K562 (cell line): ENCODE results near the gene FRMD4A. TPM values are rescaled to one million over a fixed set of nuclear protein-coding genes. Genes with fewer than 3 reads are reported as not detected.

Source experiments
- ATAC-seq: fragments of 200-7000 bp; cut with Tn5 transposase; 3 replicates; pipeline ENCODE4 v1.9.1; 2020; ENCODE audit warnings: moderate library complexity
- BruUV-seq: library from RNA; stranded (reverse); fragments of 400-500 nt; replicated peaks from 2 replicates; lab custom pipeline; 2021; lab: Mats Ljungman, UMichigan
- CTCF ChIA-PET: fragments of 300-600 bp; formaldehyde crosslinking; extraction: SDS; loops from one replicate; lab custom pipeline; 2021; ENCODE audit warnings: low intra/inter-chr PET ratio; lab: Yijun Ruan, JAX
- POLR2A ChIA-PET: fragments of 300-600, 350-650 bp; sonication (Branson Sonifier 250); formaldehyde crosslinking; extraction: SDS; loops from one replicate; lab custom pipeline; 2021; ENCODE audit warnings: antibody characterized with exemption, inconsistent platforms; lab: Yijun Ruan, JAX
- DNase-seq, 4 experiments: peaks; one replicate each; pipeline versions ENCODE4 v3.0.0 to v3.0.0-alpha.2; 2011 to 2018; ENCODE audit warnings: low spot score in 3 of 4, mixed read lengths in 3 of 4; ENCODE audit errors: extremely low read depth in 1 of 4
- FAIRE-seq: peaks from 2 replicates; lab custom pipeline; 2011; peaks lifted over from hg19 to GRCh38; lab: Jason Lieb, UNC
- H2AFZ ChIP-seq: 2 replicates; pipeline ENCODE4 v1.6.0; 2011; ENCODE audit warnings: low read depth, low read length, control low read depth, inconsistent platforms
- H3K27ac ChIP-seq: fragments of 200-600 bp; 3 replicates; pipeline ENCODE4 v1.8.0; 2011; ENCODE audit warnings: low read depth, mild to moderate bottlenecking, control low read depth, inconsistent platforms, low read length, moderate library complexity, mixed read lengths; ENCODE audit errors: extremely low read depth
- H3K27me3 ChIP-seq, 2 experiments: fragments of 300-600 bp in 1 of 2; 2 replicates in 1 of 2; 3 replicates in 1 of 2; pipeline versions ENCODE4 v1.6.0 to v1.8.0; 2011; ENCODE audit warnings: inconsistent platforms in 2 of 2, low read length in 2 of 2, mild to moderate bottlenecking in 1 of 2, mixed read lengths in 1 of 2, moderate library complexity in 1 of 2; ENCODE audit not compliant: control insufficient read depth in 2 of 2, insufficient read depth in 2 of 2
- H3K36me3 ChIP-seq: fragments of 300-600 bp; 3 replicates; pipeline ENCODE4 v1.8.0; 2011; ENCODE audit warnings: mild to moderate bottlenecking, low read length, inconsistent platforms; ENCODE audit not compliant: control insufficient read depth, insufficient read depth
- H3K4me1 ChIP-seq, 2 experiments: fragments of 200-600 bp in 1 of 2; replicated peaks in 1 of 2; 2 replicates in 1 of 2; 3 replicates in 1 of 2; pipeline versions ENCODE4 v1.5.1 to v1.8.0; 2011; ENCODE audit warnings: inconsistent platforms in 2 of 2, low read length in 2 of 2, mild to moderate bottlenecking in 1 of 2, mixed read lengths in 1 of 2, moderate library complexity in 1 of 2; ENCODE audit not compliant: control insufficient read depth in 2 of 2, insufficient read depth in 2 of 2
- H3K4me2 ChIP-seq: 2 replicates; pipeline ENCODE4 v1.6.1; 2011; ENCODE audit warnings: low read length, control low read depth, inconsistent platforms, mixed read lengths; ENCODE audit not compliant: insufficient read depth
- H3K4me3 ChIP-seq: fragments of 200-600 bp; sonication (generic), shearing (Covaris generic); 2 replicates; pipeline ENCODE4 v1.5.1; 2016; ENCODE audit warnings: control low read depth, inconsistent platforms
- H3K79me2 ChIP-seq: fragments of 200-600 bp; 3 replicates; pipeline ENCODE4 v1.8.0; 2011; ENCODE audit warnings: low read length, inconsistent platforms; ENCODE audit not compliant: control insufficient read depth, insufficient read depth
- H3K9ac ChIP-seq, 2 experiments: 2 replicates each; pipeline versions ENCODE4 v1.6.0 to v1.6.1; 2011; ENCODE audit warnings: low read depth in 2 of 2, low read length in 2 of 2, control low read depth in 1 of 2, inconsistent platforms in 1 of 2, mild to moderate bottlenecking in 1 of 2, mixed read lengths in 1 of 2; ENCODE audit not compliant: insufficient read depth in 1 of 2
- H3K9me1 ChIP-seq: one replicate; pipeline ENCODE4 v1.6.0; 2011; ENCODE audit warnings: inconsistent platforms, mild to moderate bottlenecking, low read length, moderate library complexity; ENCODE audit not compliant: control insufficient read depth, insufficient read depth
- H3K9me3 ChIP-seq: replicated peaks from 2 replicates; pipeline ENCODE4 v1.5.1; 2011; ENCODE audit warnings: low read depth, low read length, inconsistent platforms; ENCODE audit not compliant: control insufficient read depth, insufficient read depth
- H4K20me1 ChIP-seq: replicated peaks from 2 replicates; pipeline ENCODE4 v1.6.1; 2011; ENCODE audit warnings: low read length, inconsistent platforms, mixed read lengths; ENCODE audit not compliant: control insufficient read depth, insufficient read depth
- BCOR ChIP-seq: fragments of 450-650 bp; IDR thresholded peaks from 2 replicates; pipeline ENCODE4 v1.6.1; 2016
- CBX2 ChIP-seq: fragments of 200-600 bp; sonication (generic); IDR thresholded peaks from one replicate; pipeline ENCODE4 v1.6.1; 2012; ENCODE audit warnings: mild to moderate bottlenecking, low read length, inconsistent platforms; ENCODE audit not compliant: insufficient read depth, poor library complexity, severe bottlenecking
- CTBP1 ChIP-seq: fragments of 450-650 bp; IDR thresholded peaks from 2 replicates; pipeline ENCODE4 v1.6.1; 2016; ENCODE audit warnings: borderline replicate concordance
- E2F3 ChIP-seq: fragments of 250-450 bp; sonication (Bioruptor Pico); IDR thresholded peaks from 2 replicates; pipeline ENCODE4 v1.4.0; 2020; ENCODE audit warnings: mild to moderate bottlenecking
- HDAC3 ChIP-seq: fragments of 450-650 bp; IDR thresholded peaks from 2 replicates; pipeline ENCODE4 v1.6.1; 2018; ENCODE audit warnings: borderline replicate concordance, mild to moderate bottlenecking, moderate library complexity; ENCODE audit not compliant: partially characterized antibody
- HIVEP1 ChIP-seq: fragments of 250-450 bp; sonication (Bioruptor Pico); IDR thresholded peaks from 2 replicates; pipeline ENCODE4 v1.4.0; 2020; ENCODE audit warnings: mild to moderate bottlenecking
- HOXB6 ChIP-seq: fragments of 250-450 bp; sonication (Bioruptor Pico); IDR thresholded peaks from 2 replicates; pipeline ENCODE4 v1.5.1; 2022; ENCODE audit warnings: mild to moderate bottlenecking, borderline replicate concordance
- KAT7 ChIP-seq: sonication (generic); formaldehyde crosslinking; IDR thresholded peaks from 2 replicates; pipeline ENCODE4 v1.8.0; 2022; ENCODE audit warnings: missing genetic modification reagents, mild to moderate bottlenecking, borderline replicate concordance
- KDM1A ChIP-seq, 2 experiments: fragments of 450-650 bp; IDR thresholded peaks; 2 replicates each; pipeline ENCODE4 v1.6.1; 2016; ENCODE audit warnings: mild to moderate bottlenecking in 2 of 2
- MYBL2 ChIP-seq, 2 experiments: fragments of 450-650 bp in 1 of 2; sonication (generic) in 1 of 2; formaldehyde crosslinking in 1 of 2; IDR thresholded peaks; 2 replicates each; pipeline versions ENCODE4 v1.6.1 to v1.8.1; 2017 to 2022; ENCODE audit warnings: borderline replicate concordance in 1 of 2, inconsistent platforms in 1 of 2, low read depth in 1 of 2, mild to moderate bottlenecking in 1 of 2, missing genetic modification reagents in 1 of 2, moderate library complexity in 1 of 2
- NR3C1 ChIP-seq: sonication (generic); formaldehyde crosslinking; IDR thresholded peaks from 2 replicates; pipeline ENCODE4 v1.8.1; 2022; ENCODE audit warnings: missing genetic modification reagents
- OTX1 ChIP-seq: fragments of 450-650 bp; formaldehyde crosslinking; IDR thresholded peaks from 2 replicates; pipeline ENCODE4 v1.4.0; 2022; ENCODE audit warnings: mild to moderate bottlenecking
- PHB ChIP-seq: fragments of 250-450 bp; sonication (Bioruptor Pico); IDR thresholded peaks from 2 replicates; pipeline ENCODE4 v1.5.0; 2021
- PHB2 ChIP-seq: fragments of 450-650 bp; IDR thresholded peaks from 2 replicates; pipeline ENCODE4 v1.6.1; 2017; ENCODE audit warnings: low read depth
- PHTF2 ChIP-seq: fragments of 250-450 bp; sonication (Bioruptor Pico); IDR thresholded peaks from 2 replicates; pipeline ENCODE4 v1.5.0; 2021; ENCODE audit warnings: mild to moderate bottlenecking
- PTBP1 ChIP-seq: fragments of 200-400 bp; formaldehyde crosslinking; IDR thresholded peaks from 2 replicates; pipeline ENCODE4 v1.6.1; 2017; ENCODE audit warnings: low read depth, low read length
- RBM25 ChIP-seq: fragments of 200-400 bp; formaldehyde crosslinking; IDR thresholded peaks from 2 replicates; pipeline ENCODE4 v1.6.1; 2018; ENCODE audit warnings: low read length, low read depth, moderate library complexity; ENCODE audit not compliant: severe bottlenecking
- SMAD3 ChIP-seq: fragments of 450-650 bp; formaldehyde crosslinking; conservative IDR thresholded peaks from 2 replicates; pipeline ENCODE4 v1.4.0; 2020; ENCODE audit warnings: mild to moderate bottlenecking
- TEAD4 ChIP-seq, 2 experiments: sonication (generic) in 1 of 2; formaldehyde crosslinking in 1 of 2; IDR thresholded peaks; 2 replicates each; pipeline versions ENCODE4 v1.6.1 to v1.8.0; 2012 to 2022; ENCODE audit warnings: borderline replicate concordance in 1 of 2, inconsistent platforms in 1 of 2, low read length in 1 of 2, mild to moderate bottlenecking in 1 of 2, missing genetic modification reagents in 1 of 2
- ZBTB34 ChIP-seq: fragments of 250-450 bp; sonication (Bioruptor Pico); IDR thresholded peaks from 2 replicates; pipeline ENCODE4 v1.8.0; 2021; ENCODE audit warnings: mild to moderate bottlenecking, moderate library complexity
- ZFP36 ChIP-seq: fragments of 150-350 bp; IDR thresholded peaks from 2 replicates; pipeline ENCODE4 v1.6.1; 2018; ENCODE audit warnings: low read length, low read depth; ENCODE audit not compliant: partially characterized antibody
- ZNF395 ChIP-seq: fragments of 200-800 bp; sonication (Bioruptor generic); IDR thresholded peaks from 2 replicates; pipeline ENCODE4 v1.6.1; 2017; ENCODE audit warnings: missing genetic modification characterization, missing compliant biosample characterization
- ZNF436 ChIP-seq: fragments of 250-450, 450-650 bp; sonication (Bioruptor Pico); formaldehyde crosslinking; IDR thresholded peaks from 2 replicates; pipeline ENCODE4 v1.7.0; 2020; ENCODE audit warnings: mild to moderate bottlenecking
- WGBS: fragments of 100-300 bp; shearing (Covaris generic); methylation state at CpG from one replicate; pipeline ENCODE4 v1.1.6; 2016; ENCODE audit warnings: low coverage, mixed read lengths; ENCODE audit not compliant: insufficient coverage; ENCODE audit errors: missing lambda C conversion rate; 5-methylcytosine and 5-hydroxymethylcytosine counted together
- in situ Hi-C: fragments of 300-500 bp; cut with MboI; formaldehyde crosslinking; loops from 4 replicates; pipeline ENCODE4 v1.15.0; 2018; ENCODE audit warnings: inconsistent platforms, mixed read lengths
- intact Hi-C: fragments of 100-400 bp; cut with micrococcal nuclease; formaldehyde crosslinking; loops from 2 replicates; pipeline ENCODE4 v1.14.2; 2022
- polyA plus RNA-seq, 8 experiments: library from polyadenylated mRNA; depleted of rRNA in 4 of 8; stranded (reverse) in 5 of 8; unstranded in 3 of 8; fragments of >200 nt; fragmentation: Nextera tagmentation in 2 of 8; fragmentation: Illumina TruSeq in 1 of 8; extraction: Ambion mirVana in 2 of 8; extraction: Trizol in 1 of 8; gene quantifications; 2 replicates each; pipeline versions ENCODE4 v1.2.1 to v1.2.3, GENCODE V29; 2011 to 2014; ENCODE audit warnings: inconsistent platforms in 1 of 8, missing spikeins in 1 of 8
- total RNA-seq, 7 experiments: library from RNA; depleted of rRNA in 6 of 7; stranded (reverse); fragments of >200 nt in 6 of 7; fragmentation: Illumina TruSeq in 2 of 7; extraction: Trizol in 2 of 7; gene quantifications; 2 replicates each; pipeline versions ENCODE4 v1.2.1 to v1.2.3, GENCODE V29; 2011 to 2021; ENCODE audit warnings: low replicate concordance in 1 of 7

FRMD4A gene
- total and polyA plus RNA-seq, 9 of the 15 experiments (the other 6 are each of a cell fraction or from before 2014, with no cell fraction given) = 0.80 to 5.2 (median 3.0) TPM

- Histone ChIP-seq H3K27ac (no peak overlapping the region), H2AFZ (peak overlapping the region; percentile 69; the same call in 1 of the 2 replicates), H3K9me1 (no peaks in the 10 kb centered on the region), H3K9ac (no peak overlapping the region), H3K4me3 (no peak overlapping the region), H3K36me3 (no peaks in the 10 kb centered on the region), H4K20me1 (no peaks in the 10 kb centered on the region), H3K4me1 (peaks cover 0 to 9% of the 10 kb centered on the region in 2 experiments; a peak in 3 of 5 replicates), H3K4me2 (no peak overlapping the region), H3K9me3 (no peaks in the 10 kb centered on the region; the same call in 1 of the 2 replicates), H3K27me3 (peaks cover 22 to 31% of the 10 kb centered on the region in 2 experiments), H3K79me2 (no peaks in the 10 kb centered on the region)
- FAIRE-seq (no peak), ATAC-seq (no peak), DNase-seq (no peak)
- 30% methylated on average over 4 of the region's 4 CpGs for WGBS
- intact Hi-C loops = no loop called here
- CTCF ChIA-PET = no interaction called here
- BruUV-seq = no TSS peak
- in situ Hi-C loops = no loop called here
- POLR2A ChIA-PET = interaction anchor here (0.7 to 0.9 kb wide), 2 partner anchors 16 to 653 kb away, joined by 3 read pairs; no protein-coding TSS in a partner anchor
- TF ChIP-seq BCOR (peak; percentile 69), PHB2 (no peak), PHB (CRISPR knock-in tag) (no peak), TEAD4 (IDR thresholded peaks at IDR 0.05; ENCODE audit: low read length) (no peak), TEAD4 (CRISPR knock-in tag; IDR thresholded peaks at IDR 0.05; ENCODE audit: borderline replicate concordance) (no peak), HIVEP1 (CRISPR knock-in tag) (no peak), HOXB6 (CRISPR knock-in tag) (no peak), E2F3 (CRISPR knock-in tag) (no peak), PHTF2 (CRISPR knock-in tag) (no peak), KAT7 (CRISPR knock-in tag) (no peak), OTX1 (CRISPR knock-in tag) (no peak), SMAD3 (CRISPR knock-in tag) (no peak), CTBP1 (no peak), NR3C1 (CRISPR knock-in tag) (no peak), RBM25 (peak; percentile 79), ZFP36 (peak; percentile 44), ZNF436 (CRISPR knock-in tag) (no peak), MYBL2 (IDR thresholded peaks at IDR 0.05; ENCODE audit: low read depth) (no peak), MYBL2 (CRISPR knock-in tag; IDR thresholded peaks at IDR 0.05; ENCODE audit: borderline replicate concordance) (no peak), ZNF395 (CRISPR knock-in tag) (no peak), HDAC3 (no peak), CBX2 (no peak), ZBTB34 (CRISPR knock-in tag) (no peak), KDM1A (IDR thresholded peaks at IDR 0.05) (peak in 1 of 2 experiments; percentile 44; a peak in 1 of 4 replicates), PTBP1 (no peak)
Measured at GRCh38 chr10:13718820-13719219, 611.9 kb downstream of the FRMD4A start.
